SK-N-SH treated with all-trans-retinoic acid at 6 μM for 48 hours (cell line): ENCODE measurements around the gene PLEKHG3.

Experiments
- ATAC-seq: fragments of 200-7000 bp; cut with Tn5 transposase; 3 replicates; pipeline ENCODE4 v1.9.1; 2020; ENCODE audit warnings: mild to moderate bottlenecking, moderate library complexity
- ARNTL ChIP-seq: fragments of 450-650 bp; formaldehyde crosslinking; IDR thresholded peaks from 2 replicates; pipeline ENCODE4 v1.5.0; 2020; ENCODE audit warnings: low read depth, mild to moderate bottlenecking, moderate library complexity, borderline replicate concordance
- CREB5 ChIP-seq: fragments of 250-450 bp; sonication (Bioruptor Pico); IDR thresholded peaks from 2 replicates; pipeline ENCODE4 v1.5.1; 2020; ENCODE audit warnings: low read depth, mild to moderate bottlenecking, moderate library complexity
- CSRNP3 ChIP-seq: fragments of 250-450 bp; sonication (Bioruptor Pico); IDR thresholded peaks from 2 replicates; pipeline ENCODE4 v1.5.1; 2021; ENCODE audit warnings: mild to moderate bottlenecking, moderate library complexity
- GLIS3 ChIP-seq: fragments of 250-450 bp; sonication (Bioruptor Pico); IDR thresholded peaks from 2 replicates; pipeline ENCODE4 v1.5.0; 2020; ENCODE audit warnings: mild to moderate bottlenecking, moderate library complexity
- ISL1 ChIP-seq: fragments of 250-450 bp; sonication (Bioruptor Pico); IDR thresholded peaks from 2 replicates; pipeline ENCODE4 v2.1.2; 2022; ENCODE audit warnings: mild to moderate bottlenecking, moderate library complexity
- OSR1 ChIP-seq: fragments of 250-450 bp; sonication (Bioruptor Pico); IDR thresholded peaks from 2 replicates; pipeline ENCODE4 v1.8.0; 2022; ENCODE audit warnings: moderate library complexity, mild to moderate bottlenecking, inconsistent platforms
- PATZ1 ChIP-seq: fragments of 250-450 bp; sonication (Bioruptor Pico); IDR thresholded peaks from 2 replicates; pipeline ENCODE4 v1.8.0; 2020; ENCODE audit warnings: mild to moderate bottlenecking, moderate library complexity, borderline replicate concordance
- POU6F1 ChIP-seq: fragments of 250-450 bp; sonication (Bioruptor Pico); IDR thresholded peaks from 2 replicates; pipeline ENCODE4 v1.8.0; 2021; ENCODE audit warnings: low read depth, mild to moderate bottlenecking, moderate library complexity, borderline replicate concordance
- PPARA ChIP-seq: fragments of 250-450 bp; sonication (Bioruptor Pico); IDR thresholded peaks from 2 replicates; pipeline ENCODE4 v1.5.0; 2020; ENCODE audit warnings: mild to moderate bottlenecking, borderline replicate concordance
- RARB ChIP-seq: fragments of 250-450 bp; sonication (Bioruptor Pico); IDR thresholded peaks from 2 replicates; pipeline ENCODE4 v1.8.0; 2021; ENCODE audit warnings: mild to moderate bottlenecking, moderate library complexity
- SNAI2 ChIP-seq: fragments of 250-450 bp; sonication (Bioruptor Pico); IDR thresholded peaks from 2 replicates; pipeline ENCODE4 v1.5.0; 2020; ENCODE audit warnings: mild to moderate bottlenecking, moderate library complexity
- TCF4 ChIP-seq: fragments of 250-450 bp; sonication (Bioruptor Pico); IDR thresholded peaks from 2 replicates; pipeline ENCODE4 v1.8.0; 2021; ENCODE audit warnings: mild to moderate bottlenecking, moderate library complexity, borderline replicate concordance
- TOX ChIP-seq: fragments of 250-450 bp; sonication (Bioruptor Pico); IDR thresholded peaks from 2 replicates; pipeline ENCODE4 v1.8.0; 2021; ENCODE audit warnings: mild to moderate bottlenecking, moderate library complexity, borderline replicate concordance
- TSHZ2 ChIP-seq: fragments of 250-450 bp; sonication (Bioruptor Pico); IDR thresholded peaks from 2 replicates; pipeline ENCODE4 v1.5.0; 2020; ENCODE audit warnings: mild to moderate bottlenecking, moderate library complexity
- ZC3H10 ChIP-seq: fragments of 250-450 bp; sonication (Bioruptor Pico); IDR thresholded peaks from 2 replicates; pipeline ENCODE4 v1.5.1; 2021; ENCODE audit warnings: mild to moderate bottlenecking, moderate library complexity
- ZFP3 ChIP-seq: fragments of 250-450 bp; sonication (Bioruptor Pico); IDR thresholded peaks from 2 replicates; pipeline ENCODE4 v1.5.0; 2020; ENCODE audit warnings: mild to moderate bottlenecking, moderate library complexity
- ZFP30 ChIP-seq: fragments of 450-650 bp; formaldehyde crosslinking; IDR thresholded peaks from 2 replicates; pipeline ENCODE4 v1.5.0; 2022; ENCODE audit warnings: mild to moderate bottlenecking, moderate library complexity
- ZNF565 ChIP-seq: fragments of 450-650 bp; formaldehyde crosslinking; conservative IDR thresholded peaks from 2 replicates; pipeline ENCODE4 v1.5.0; 2020; ENCODE audit warnings: low read depth, mild to moderate bottlenecking, moderate library complexity
- ZNF70 ChIP-seq: fragments of 450-650 bp; formaldehyde crosslinking; IDR thresholded peaks from 2 replicates; pipeline ENCODE4 v1.5.0; 2020; ENCODE audit warnings: mild to moderate bottlenecking, moderate library complexity

Gene PLEKHG3

GRCh38 chr14:64732066-64732465 lies 27.8 kb downstream of the PLEKHG3 start:
- no peak for TF ChIP-seq ZNF70 (CRISPR knock-in tag)
- no peak for ATAC-seq

- ATAC-seq: no peak
- no peak for TF ChIP-seq CSRNP3
Measured at GRCh38 chr14:64732536-64733120, 28.4 kb downstream of the PLEKHG3 start.

GRCh38 chr14:64733321-64733720 lies 29.1 kb downstream of the PLEKHG3 start:
- TF ChIP-seq POU6F1 (CRISPR knock-in tag) (no peak), RARB (CRISPR knock-in tag) (no peak), ARNTL (CRISPR knock-in tag) (no peak), SNAI2 (CRISPR knock-in tag) (no peak), CREB5 (CRISPR knock-in tag) (no peak), TCF4 (CRISPR knock-in tag) (no peak), ISL1 (CRISPR knock-in tag) (no peak), ZFP30 (CRISPR knock-in tag) (no peak), TOX (CRISPR knock-in tag) (no peak), PPARA (CRISPR knock-in tag) (no peak), ZNF565 (CRISPR knock-in tag) (no peak), TSHZ2 (no peak), ZFP3 (no peak), PATZ1 (CRISPR knock-in tag) (no peak)
- no peak for ATAC-seq

- no peak for ATAC-seq
- no peak for TF ChIP-seq CREB5 (CRISPR knock-in tag)
- no peak for TF ChIP-seq GLIS3
- TF ChIP-seq TOX (CRISPR knock-in tag): no peak
- TF ChIP-seq ZC3H10: no peak
- no peak for TF ChIP-seq SNAI2 (CRISPR knock-in tag)
- no peak for TF ChIP-seq ZNF70 (CRISPR knock-in tag)
- TF ChIP-seq OSR1 (CRISPR knock-in tag): no peak
Measured at GRCh38 chr14:64733899-64734298, 29.7 kb downstream of the PLEKHG3 start.
